ENCODE data around the gene CUEDC2. TPM values are rescaled to one million over a fixed set of nuclear protein-coding genes. Genes with fewer than 3 reads are reported as not detected.

The CUEDC2 gene
- total RNA-seq, 1 donor from 2014 or later, result 101 TPM

GRCh38 chr10:102401735-102402511, 30.5 kb downstream of the CUEDC2 start:
- ATAC-seq, result no peak
- DNase-seq (ENCODE audit: low spot score), result peak; percentile 59
- intact Hi-C loops (cut with DNase I), result no loop called here

GRCh38 chr10:102401342-102401654, 31.1 kb downstream of the CUEDC2 start:
- DNase-seq (ENCODE audit: low spot score), result no peak
- intact Hi-C loops (cut with DNase I), result no loop called here
- no peak for ATAC-seq

- no peak for DNase-seq (ENCODE audit: low spot score)
- ATAC-seq, result no peak
- intact Hi-C loops (cut with DNase I), result no loop called here
These were observed 31.6 kb downstream of the CUEDC2 start for GRCh38 chr10:102400598-102401341.

- no peak for ATAC-seq
- intact Hi-C loops (cut with DNase I), result no loop called here
- no peak for DNase-seq (ENCODE audit: low spot score)
These were observed 32.3 kb downstream of the CUEDC2 start for GRCh38 chr10:102400076-102400475.

GRCh38 chr10:102399217-102400021, 33.0 kb downstream of the CUEDC2 start:
- ATAC-seq (peak; percentile 75), DNase-seq (ENCODE audit: low spot score) (peak; percentile 94)
- intact Hi-C loops (cut with DNase I), result loop anchor here (10.0 kb wide), 1 partner anchor 75 kb away; no protein-coding TSS in a partner anchor

- intact Hi-C loops (cut with DNase I), result loop anchor here (10.0 kb wide), 1 partner anchor 76 kb away; no protein-coding TSS in a partner anchor
- ATAC-seq (no peak), DNase-seq (ENCODE audit: low spot score) (no peak)
These were observed 34.0 kb downstream of the CUEDC2 start for GRCh38 chr10:102398172-102399020.

GRCh38 chr10:102397222-102398171, 34.9 kb downstream of the CUEDC2 start:
- intact Hi-C loops (cut with DNase I), result loop anchor here (10.0 kb wide), 1 partner anchor 77 kb away; no protein-coding TSS in a partner anchor
- DNase-seq (ENCODE audit: low spot score), result no peak

GRCh38 chr10:102396730-102397151, 35.6 kb downstream of the CUEDC2 start:
- intact Hi-C loops (cut with DNase I), result loop anchor here (10.0 kb wide), 1 partner anchor 78 kb away; no protein-coding TSS in a partner anchor
- no peak for ATAC-seq
- DNase-seq (ENCODE audit: low spot score), result no peak

More at GRCh38 chr10:102397222-102398171, 34.9 kb downstream of the CUEDC2 start:
- no peak for ATAC-seq

- DNase-seq (ENCODE audit: low spot score) (no peak), ATAC-seq (no peak)
- intact Hi-C loops (cut with DNase I), result loop anchor here (10.0 kb wide), 1 partner anchor 79 kb away; no protein-coding TSS in a partner anchor
These were observed 36.1 kb downstream of the CUEDC2 start for GRCh38 chr10:102396317-102396650.

GRCh38 chr10:102395400-102396316, 36.7 kb downstream of the CUEDC2 start, which contains the start of gene NFKB2:
Gene NFKB2 (plus strand): TSS chr10:102395705. CDS start chr10:102395960, 255 bp downstream.
- ATAC-seq, result peak; percentile 86
- DNase-seq (ENCODE audit: low spot score), result peak; percentile 95
- intact Hi-C loops (cut with DNase I), result loop anchor here (10.0 kb wide), 1 partner anchor 79 kb away; no protein-coding TSS in a partner anchor

- ATAC-seq (peak; percentile 7), DNase-seq (ENCODE audit: low spot score) (no peak)
- intact Hi-C loops (cut with DNase I), result loop anchor here (10.0 kb wide), 1 partner anchor 80 kb away; no protein-coding TSS in a partner anchor
These were observed 37.5 kb downstream of the CUEDC2 start for GRCh38 chr10:102394801-102395399.

- intact Hi-C loops (cut with DNase I), result loop anchor here (10.0 kb wide), 1 partner anchor 81 kb away; no protein-coding TSS in a partner anchor
- peak; percentile 98 for DNase-seq (ENCODE audit: low spot score)
- peak; percentile 91 for ATAC-seq
These were observed 38.1 kb downstream of the CUEDC2 start for GRCh38 chr10:102394079-102394800.

GRCh38 chr10:102393411-102394078, 38.8 kb downstream of the CUEDC2 start:
- DNase-seq (ENCODE audit: low spot score) (no peak), ATAC-seq (no peak)
- intact Hi-C loops (cut with DNase I), result loop anchor here (10.0 kb wide), 1 partner anchor 81 kb away; no protein-coding TSS in a partner anchor

- no peak for DNase-seq (ENCODE audit: low spot score)
- ATAC-seq, result no peak
- intact Hi-C loops (cut with DNase I), result loop anchor here (10.0 kb wide), 1 partner anchor 82 kb away; no protein-coding TSS in a partner anchor
These were observed 40.1 kb downstream of the CUEDC2 start for GRCh38 chr10:102392306-102392705.
